CD4-positive, alpha-beta T cell treated with Interleukin-15 for 1 hour (primary cell): ENCODE data around the gene CBARP.
"Not testable (repeated sequence)": the region's sequence is repeated elsewhere in the genome, so short reads cannot be mapped to it uniquely, and the experiment has no call there.

ENCODE experiments used
- DNase-seq: peaks from one replicate; pipeline ENCODE4 v3.0.0-alpha.2; 2020

CBARP gene

GRCh38 chr19:1206864-1207450, 30.8 kb downstream of the CBARP start:
- DNase-seq, result peak; percentile 48

- no peak for DNase-seq
These were observed 31.5 kb downstream of the CBARP start for GRCh38 chr19:1206150-1206863.

- peak; percentile 98 for DNase-seq
These were observed 32.4 kb downstream of the CBARP start, which contains the start of gene STK11 for GRCh38 chr19:1205114-1206099. STK11 (plus strand) TSS chr19:1205778; CDS start chr19:1206914, 1,136 bp downstream.

- not testable (repeated sequence) for DNase-seq
These were observed 37.2 kb downstream of the CBARP start for GRCh38 chr19:1200614-1201013.

GRCh38 chr19:1199531-1199930, 38.3 kb downstream of the CBARP start:
- no peak for DNase-seq

GRCh38 chr19:1189419-1189818, 48.4 kb downstream of the CBARP start:
- DNase-seq, result peak; percentile 39

GRCh38 chr19:1183543-1184172, 54.1 kb downstream of the CBARP start:
- no peak for DNase-seq

GRCh38 chr19:1182727-1183126, 55.1 kb downstream of the CBARP start:
- DNase-seq, result no peak

- DNase-seq, result no peak
These were observed 55.7 kb downstream of the CBARP start for GRCh38 chr19:1182068-1182467.

GRCh38 chr19:1181606-1182005, 56.2 kb downstream of the CBARP start:
- DNase-seq, result no peak
